Urinary bladder (tissue), 4 donors: ENCODE results near the gene NACC1. TPM values are rescaled to one million over a fixed set of nuclear protein-coding genes. Genes with fewer than 3 reads are reported as not detected.

Experiments used
- DNase-seq: peaks from one replicate; pipeline ENCODE4 v3.0.0-alpha.2; 2015; ENCODE audit errors: extremely low spot score
- H3K27ac ChIP-seq: one replicate; pipeline ENCODE4 v1.5.1; 2013; ENCODE audit warnings: low read depth, mild to moderate bottlenecking, moderate library complexity
- H3K36me3 ChIP-seq: one replicate; pipeline ENCODE4 v1.6.1; 2013; ENCODE audit warnings: mild to moderate bottlenecking, moderate library complexity; ENCODE audit not compliant: insufficient read depth
- H3K4me1 ChIP-seq: one replicate; pipeline ENCODE4 v1.6.1; 2013; ENCODE audit warnings: mild to moderate bottlenecking, moderate library complexity; ENCODE audit not compliant: insufficient read depth
- H3K4me3 ChIP-seq: one replicate; pipeline ENCODE4 v1.5.1; 2013; ENCODE audit warnings: low read depth, low read length
- WGBS: extraction: QIAGEN DNeasy Blood & Tissue Kit; methylation state at CpG from one replicate; pipeline ENCODE4 v1.1.7; 2013; 5-methylcytosine and 5-hydroxymethylcytosine counted together
- polyA plus RNA-seq: library from polyadenylated mRNA; stranded (reverse); fragments of 200-250 nt; gene quantifications from one replicate; pipeline ENCODE4 v1.2.3, GENCODE V29; 2013
- total RNA-seq: library from RNA; depleted of rRNA; stranded (reverse); fragments of >200 nt; gene quantifications from one replicate; pipeline ENCODE4 v1.2.3, GENCODE V29; 2014
- donor health status: healthy with polysubstance abuse.
- donor health status: healthy.

Gene NACC1
- total and polyA plus RNA-seq, 2 donors: 10.2 to 25.7 TPM

DNA sequence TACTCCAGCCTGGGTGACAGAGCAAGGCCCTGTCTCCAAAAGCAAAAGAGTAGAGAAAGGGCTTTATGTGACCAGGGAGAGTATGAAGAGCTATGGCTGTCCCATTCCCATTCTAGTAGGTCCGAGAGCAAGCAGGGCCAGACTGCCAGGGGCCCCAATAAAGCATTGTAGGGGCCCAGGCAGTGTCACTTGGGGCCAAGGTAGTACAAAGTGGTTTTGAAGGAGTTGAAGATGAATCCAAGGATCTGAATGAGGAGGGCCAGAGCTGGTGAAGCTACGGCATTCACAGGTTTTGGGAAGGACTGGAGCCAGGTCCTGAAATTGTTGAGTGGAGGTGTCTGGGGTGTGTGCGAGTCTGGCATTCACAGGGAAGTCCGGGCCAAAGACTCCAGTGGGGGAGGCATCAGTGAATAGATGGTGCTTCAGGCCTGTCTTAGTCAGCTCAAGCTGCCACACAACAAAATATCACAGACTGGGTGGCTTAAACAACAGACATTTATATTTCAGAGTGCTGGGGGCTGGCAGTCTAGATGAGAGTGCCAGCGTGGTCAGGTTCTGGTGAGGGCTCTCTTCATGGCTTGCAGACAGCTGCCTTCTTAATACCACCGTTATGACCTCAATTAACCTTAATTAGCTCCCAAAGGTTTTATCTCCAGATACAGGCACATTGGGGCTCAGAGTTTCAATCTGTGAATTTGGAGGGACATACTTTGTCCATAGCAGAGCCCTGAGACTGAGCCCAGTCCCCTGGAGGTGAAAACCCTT lies 9.9 kb downstream of the NACC1 start:
- Histone ChIP-seq H3K36me3 (no peaks in the 10 kb centered on the region), H3K27ac (no peak overlapping the region), H3K4me3 (no peak overlapping the region), H3K4me1 (no peaks in the 10 kb centered on the region)
- WGBS: 90% methylated on average over 6 of the region's 6 CpGs
- DNase-seq: no peak

DNA sequence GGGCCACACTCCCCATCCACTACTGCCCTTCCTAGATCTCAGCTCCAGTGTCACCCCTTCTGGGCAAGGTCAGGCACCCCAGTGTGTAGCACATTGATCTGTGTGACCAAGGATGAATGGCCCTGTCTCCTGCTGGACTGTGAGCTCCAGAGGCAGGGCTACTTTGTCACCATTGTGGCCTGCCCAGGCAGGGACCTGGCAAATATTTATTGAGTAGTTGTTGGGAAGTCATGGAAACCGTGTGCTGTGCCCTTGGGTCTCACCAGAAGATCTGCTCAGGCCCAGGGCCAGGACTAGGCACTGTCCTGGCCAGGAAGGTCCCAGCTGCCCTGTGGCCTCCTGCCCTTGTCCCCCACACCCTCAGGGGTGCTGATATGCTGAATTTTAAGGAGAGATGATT lies 10.5 kb downstream of the NACC1 start:
- WGBS: 60% methylated on average over 1 of the region's 1 CpG
- Histone ChIP-seq H3K4me1 (no peaks in the 10 kb centered on the region), H3K4me3 (no peak overlapping the region), H3K27ac (no peak overlapping the region), H3K36me3 (no peaks in the 10 kb centered on the region)
- no peak for DNase-seq

DNA sequence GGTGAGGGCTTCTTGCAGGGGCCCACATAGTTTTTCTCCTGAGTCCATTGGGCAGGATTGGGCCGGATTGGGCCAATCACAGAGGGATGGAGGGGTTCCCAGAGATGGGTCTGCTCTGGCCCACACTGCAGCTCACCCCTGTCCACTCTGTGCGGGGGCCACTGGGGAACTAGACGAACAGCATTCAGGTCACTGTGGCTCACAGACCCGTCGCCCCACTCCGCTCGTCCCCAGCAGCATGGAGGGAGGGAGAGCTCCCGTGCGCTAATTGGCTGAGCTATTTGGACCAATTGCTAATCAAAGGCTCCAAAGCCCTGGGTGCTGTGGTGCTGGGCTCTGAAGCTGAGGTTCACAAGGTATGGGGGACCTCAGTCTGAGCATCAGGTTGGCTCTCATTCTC lies 11.3 kb downstream of the NACC1 start:
- no peaks in the 10 kb centered on the region for H3K4me1 ChIP-seq
- H3K4me3 ChIP-seq: no peak overlapping the region
- H3K27ac ChIP-seq: no peak overlapping the region
- WGBS: 92% methylated on average over 9 of the region's 9 CpGs
- H3K36me3 ChIP-seq: no peaks in the 10 kb centered on the region
- no peak for DNase-seq

DNA sequence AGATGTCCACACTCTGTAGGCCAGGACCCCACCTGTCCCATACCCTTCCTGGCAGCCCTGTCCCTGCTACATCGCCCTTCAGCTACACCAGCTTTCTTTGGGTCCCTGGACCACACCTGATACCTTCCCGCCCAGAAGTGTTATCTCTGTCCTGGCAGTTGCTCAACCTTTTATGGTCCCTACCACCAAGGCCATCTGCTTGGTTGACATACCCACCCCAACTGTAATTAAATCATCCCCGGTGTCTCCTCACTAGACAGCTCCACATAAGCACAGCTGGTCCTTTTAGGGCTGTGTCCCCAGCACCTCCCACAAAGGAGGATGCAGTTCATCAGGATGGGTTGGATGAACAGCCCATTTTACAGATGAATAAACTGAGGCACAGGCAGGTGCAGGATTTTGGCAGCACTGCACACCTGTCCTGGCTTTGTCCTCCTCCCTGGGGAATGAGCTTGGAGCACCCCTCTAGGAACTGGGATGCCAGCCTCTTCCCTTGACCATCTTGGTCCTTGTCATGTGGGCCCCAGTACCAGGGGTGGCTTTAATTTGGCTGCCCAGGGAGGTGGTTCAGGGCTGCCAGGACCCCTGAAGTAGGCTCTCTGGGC lies 12.9 kb downstream of the NACC1 start:
- DNase-seq: no peak
- Histone ChIP-seq H3K4me1 (no peaks in the 10 kb centered on the region), H3K27ac (no peak overlapping the region), H3K36me3 (no peaks in the 10 kb centered on the region), H3K4me3 (no peak overlapping the region)
- 93% methylated on average over 3 of the region's 3 CpGs for WGBS

DNA sequence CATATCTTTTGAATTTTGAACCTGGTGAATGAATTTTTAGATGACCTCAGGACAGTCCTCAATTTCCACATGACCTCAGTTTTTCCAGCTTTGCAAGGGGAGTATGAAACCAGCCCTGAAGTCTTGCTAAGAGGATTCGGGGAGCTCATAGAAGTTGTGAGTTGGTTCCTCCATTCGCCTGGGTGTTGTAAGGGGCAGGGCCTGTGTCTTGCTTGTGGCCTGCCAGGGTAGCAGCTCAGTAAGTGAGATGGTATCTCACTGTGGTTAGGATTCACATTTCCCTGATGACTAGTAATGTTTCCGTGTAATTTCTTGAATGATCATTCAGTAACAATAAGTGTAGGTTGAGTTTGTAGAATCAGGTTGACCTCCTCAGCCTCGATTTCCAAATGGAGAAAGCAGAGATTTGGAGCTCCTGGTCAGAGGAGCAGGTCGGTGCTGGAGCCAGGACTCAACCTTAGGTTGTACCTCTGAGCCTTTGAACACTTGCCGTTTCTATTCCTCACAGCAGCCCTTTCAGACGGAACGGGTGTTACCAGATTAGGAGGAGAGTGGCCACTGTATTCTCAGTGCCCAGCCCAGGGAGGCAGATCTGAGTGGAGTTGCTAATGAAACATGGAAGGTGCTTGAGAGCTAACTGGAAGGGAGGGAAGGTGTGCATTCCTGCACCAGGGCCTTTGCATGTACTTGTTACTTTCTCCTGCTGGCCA lies 14.6 kb downstream of the NACC1 start:
- Histone ChIP-seq H3K27ac (no peak overlapping the region), H3K36me3 (peaks cover 2% of the 10 kb centered on the region), H3K4me1 (no peaks in the 10 kb centered on the region), H3K4me3 (no peak overlapping the region)
- DNase-seq: no peak
- 83% methylated on average over 8 of the region's 8 CpGs for WGBS

DNA sequence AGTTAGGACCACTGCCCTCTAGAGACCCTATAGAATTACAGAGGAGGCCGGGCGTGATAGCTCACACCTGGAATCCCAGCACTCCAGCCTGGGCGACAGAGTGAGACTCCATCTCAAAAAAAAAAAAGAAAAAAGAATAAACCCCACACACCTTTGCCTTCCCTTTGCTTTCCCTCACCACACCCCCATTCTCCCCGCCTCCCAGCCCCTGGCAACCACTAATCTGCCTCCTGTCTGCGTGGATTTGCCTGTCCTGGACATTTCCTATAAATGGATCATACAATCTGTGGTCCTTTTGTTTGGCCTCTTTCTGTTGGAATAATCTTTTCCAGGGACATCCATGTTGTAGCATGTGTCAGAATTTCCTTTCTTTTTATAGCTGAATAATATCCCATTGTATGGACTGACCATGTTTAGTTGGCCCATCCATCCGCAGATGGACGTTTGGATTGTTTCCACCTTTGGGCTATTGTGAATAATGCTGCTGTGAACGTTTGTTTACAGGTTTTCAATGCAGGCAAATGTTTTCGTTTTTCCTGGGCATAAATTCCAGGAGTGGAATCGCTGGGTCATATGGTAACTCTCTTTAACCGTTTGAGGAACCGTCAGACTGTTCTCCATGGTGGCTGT lies 15.3 kb downstream of the NACC1 start:
- Histone ChIP-seq H3K4me3 (no peak overlapping the region), H3K4me1 (no peaks in the 10 kb centered on the region), H3K27ac (no peak overlapping the region), H3K36me3 (peaks cover 2% of the 10 kb centered on the region)
- 65% methylated on average over 12 of the region's 12 CpGs for WGBS
- DNase-seq: no peak

DNA sequence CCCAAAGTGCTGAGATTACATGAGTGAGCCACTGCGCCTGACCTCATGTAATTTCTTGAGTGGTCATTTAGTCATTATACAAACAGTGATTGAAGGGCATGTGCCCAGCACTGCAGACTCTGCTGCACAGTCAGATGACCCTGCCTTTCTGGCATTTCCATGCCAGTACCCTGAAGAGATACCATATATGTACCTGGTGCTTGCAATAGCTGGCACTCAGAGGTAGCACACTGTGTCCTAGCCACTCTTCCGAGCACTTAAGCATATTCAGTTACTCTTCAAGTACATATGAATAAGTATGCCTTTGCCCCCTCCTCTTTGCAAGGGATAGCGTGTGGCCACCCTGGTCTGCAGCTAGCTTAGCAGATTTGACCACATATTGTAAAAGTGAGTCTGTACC lies 16.6 kb downstream of the NACC1 start:
- Histone ChIP-seq H3K27ac (no peak overlapping the region), H3K4me1 (no peaks in the 10 kb centered on the region), H3K4me3 (no peak overlapping the region), H3K36me3 (peaks cover 2% of the 10 kb centered on the region)
- no peak for DNase-seq
- 93% methylated on average over 3 of the region's 3 CpGs for WGBS

DNA sequence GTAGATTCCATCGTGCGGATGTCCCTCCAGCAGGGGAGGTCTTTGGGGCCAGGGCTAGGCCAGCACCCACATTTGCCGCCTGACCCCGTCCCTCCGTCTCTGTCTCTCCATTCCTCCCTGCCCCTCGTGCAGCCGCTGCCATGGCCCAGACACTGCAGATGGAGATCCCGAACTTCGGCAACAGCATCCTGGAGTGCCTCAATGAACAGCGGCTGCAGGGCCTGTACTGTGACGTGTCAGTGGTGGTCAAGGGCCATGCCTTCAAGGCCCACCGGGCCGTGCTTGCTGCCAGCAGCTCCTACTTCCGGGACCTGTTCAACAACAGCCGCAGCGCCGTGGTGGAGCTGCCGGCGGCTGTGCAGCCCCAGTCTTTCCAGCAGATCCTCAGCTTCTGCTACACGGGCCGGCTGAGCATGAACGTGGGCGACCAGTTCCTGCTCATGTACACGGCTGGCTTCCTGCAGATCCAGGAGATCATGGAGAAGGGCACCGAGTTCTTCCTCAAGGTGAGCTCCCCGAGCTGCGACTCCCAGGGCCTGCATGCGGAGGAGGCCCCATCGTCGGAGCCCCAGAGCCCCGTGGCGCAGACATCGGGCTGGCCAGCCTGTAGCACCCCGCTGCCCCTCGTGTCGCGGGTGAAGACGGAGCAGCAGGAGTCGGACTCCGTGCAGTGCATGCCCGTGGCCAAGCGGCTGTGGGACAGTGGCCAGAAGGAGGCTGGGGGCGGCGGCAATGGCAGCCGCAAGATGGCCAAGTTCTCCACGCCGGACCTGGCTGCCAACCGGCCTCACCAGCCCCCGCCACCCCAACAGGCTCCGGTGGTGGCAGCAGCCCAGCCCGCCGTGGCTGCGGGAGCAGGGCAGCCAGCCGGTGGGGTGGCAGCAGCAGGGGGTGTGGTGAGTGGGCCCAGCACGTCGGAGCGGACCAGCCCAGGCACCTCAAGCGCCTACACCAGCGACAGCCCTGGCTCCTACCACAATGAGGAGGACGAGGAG lies 17.3 kb downstream of the NACC1 start:
- Histone ChIP-seq H3K4me3 (no peak overlapping the region), H3K4me1 (no peaks in the 10 kb centered on the region), H3K36me3 (peaks cover 2% of the 10 kb centered on the region), H3K27ac (no peak overlapping the region)
- 95% methylated on average over 60 of the region's 60 CpGs for WGBS
- no peak for DNase-seq

DNA sequence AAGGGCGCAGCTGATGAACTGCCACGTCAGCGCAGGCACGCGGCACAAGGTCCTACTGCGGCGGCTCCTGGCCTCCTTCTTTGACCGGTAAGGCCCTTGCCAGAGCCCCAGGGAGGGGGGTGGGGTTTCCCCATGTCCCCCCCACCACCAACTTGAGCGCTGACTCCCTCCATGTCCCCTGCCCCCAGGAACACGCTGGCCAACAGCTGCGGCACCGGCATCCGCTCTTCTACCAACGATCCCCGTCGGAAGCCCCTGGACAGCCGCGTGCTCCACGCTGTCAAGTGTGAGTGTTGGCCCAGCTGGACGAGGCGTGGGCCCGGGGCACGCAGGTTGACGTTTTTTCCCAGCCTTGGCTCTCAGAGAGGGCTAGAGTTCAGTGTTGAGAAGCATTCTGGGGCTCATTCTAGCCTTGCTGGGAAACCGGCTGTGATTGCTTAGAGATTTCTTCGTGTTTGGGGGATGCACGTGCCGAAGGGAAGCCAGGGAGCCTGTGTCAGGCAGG lies 19.3 kb downstream of the NACC1 start:
- H3K4me3 ChIP-seq: no peak overlapping the region
- no peak for DNase-seq
- peaks cover 2% of the 10 kb centered on the region for H3K36me3 ChIP-seq
- WGBS: 89% methylated on average over 28 of the region's 28 CpGs
- H3K27ac ChIP-seq: no peak overlapping the region
- H3K4me1 ChIP-seq: no peaks in the 10 kb centered on the region

DNA sequence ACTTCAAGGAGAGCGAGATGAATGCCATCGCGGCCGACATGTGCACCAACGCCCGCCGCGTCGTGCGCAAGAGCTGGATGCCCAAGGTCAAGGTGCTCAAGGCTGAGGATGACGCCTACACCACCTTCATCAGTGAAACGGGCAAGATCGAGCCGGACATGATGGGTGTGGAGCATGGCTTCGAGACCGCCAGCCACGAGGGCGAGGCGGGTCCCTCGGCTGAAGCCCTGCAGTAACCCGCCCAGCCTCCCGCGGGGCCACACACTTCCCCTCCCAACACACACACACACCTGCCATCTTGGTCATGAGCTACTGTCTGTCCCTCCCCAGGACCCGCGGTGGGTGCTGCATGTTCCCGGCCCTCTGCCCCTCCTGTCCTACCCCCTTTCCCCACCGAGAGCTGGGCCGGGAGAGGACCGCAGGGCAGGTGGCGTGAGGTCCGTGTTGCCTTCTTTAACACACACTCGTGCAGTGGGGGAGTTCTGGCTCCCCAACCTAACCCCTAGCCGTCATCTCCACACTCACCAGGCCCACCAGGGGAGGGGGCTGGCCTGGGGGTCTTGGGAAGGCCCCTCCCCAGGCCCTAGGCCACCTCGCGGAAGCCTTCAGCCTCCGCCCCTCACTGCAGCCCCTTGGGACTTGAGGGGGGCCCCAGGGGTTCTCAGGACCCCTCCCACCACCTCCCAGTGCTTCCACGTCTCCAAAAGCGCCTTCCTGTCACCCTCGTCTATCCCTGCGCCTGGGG lies 20.3 kb downstream of the NACC1 start:
- no peaks in the 10 kb centered on the region for H3K4me1 ChIP-seq
- 87% methylated on average over 40 of the region's 40 CpGs for WGBS
- H3K36me3 ChIP-seq: peaks cover 2% of the 10 kb centered on the region
- H3K4me3 ChIP-seq: no peak overlapping the region
- DNase-seq: no peak
- H3K27ac ChIP-seq: no peak overlapping the region

DNA sequence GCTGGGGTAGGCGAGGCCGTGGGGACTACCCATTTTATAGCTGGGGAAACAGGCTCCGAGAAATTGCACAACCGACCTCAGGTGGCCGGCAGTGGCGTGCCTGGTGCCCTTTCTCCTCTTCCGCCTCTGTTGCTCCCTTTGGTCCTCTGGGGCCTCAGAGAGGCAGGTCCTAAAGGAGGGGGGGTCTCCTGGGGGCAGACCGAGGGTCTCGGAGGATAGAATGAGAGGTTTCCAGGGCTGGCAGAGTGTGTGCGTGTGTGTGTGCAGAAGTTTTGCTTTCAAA lies 20.8 kb downstream of the NACC1 start:
- DNase-seq: no peak
- H3K4me3 ChIP-seq: no peak overlapping the region
- no peaks in the 10 kb centered on the region for H3K4me1 ChIP-seq
- H3K36me3 ChIP-seq: peaks cover 2% of the 10 kb centered on the region
- H3K27ac ChIP-seq: no peak overlapping the region
- 77% methylated on average over 10 of the region's 10 CpGs for WGBS

DNA sequence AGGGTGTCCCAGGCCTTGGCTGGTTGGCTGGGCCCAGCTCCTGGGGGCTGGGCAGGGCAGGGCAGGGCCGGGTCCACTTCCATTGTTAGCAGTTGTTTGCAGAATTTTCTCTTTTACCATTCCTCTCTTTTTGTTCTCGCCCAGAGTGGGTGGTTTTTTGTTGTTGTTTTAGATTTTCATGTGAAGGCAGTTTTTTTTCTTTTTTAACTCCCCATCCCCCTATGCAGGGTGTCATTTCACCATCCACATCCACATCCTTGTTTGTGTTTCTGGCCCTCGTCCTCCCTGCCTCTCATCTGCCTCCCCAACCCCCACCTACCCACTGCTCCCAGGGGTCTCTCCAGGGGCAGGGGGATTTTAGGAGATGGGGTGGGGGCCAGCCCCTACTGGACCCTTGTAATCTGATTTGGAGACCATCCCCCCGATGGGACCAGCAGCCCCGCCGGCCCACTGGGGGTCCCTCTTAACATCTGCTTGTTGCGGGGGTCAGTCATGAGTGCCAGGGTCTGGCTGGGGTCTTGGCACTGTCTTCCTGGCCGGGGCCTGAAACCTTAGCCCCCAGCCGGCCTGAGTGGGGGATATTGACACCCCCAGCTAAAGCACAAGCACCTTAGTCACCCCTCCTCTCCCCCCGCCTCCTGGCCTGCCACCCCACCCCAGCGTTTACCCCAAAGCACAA lies 21.7 kb downstream of the NACC1 start:
- Histone ChIP-seq H3K4me3 (no peak overlapping the region), H3K4me1 (no peaks in the 10 kb centered on the region), H3K27ac (no peak overlapping the region), H3K36me3 (peaks cover 2% of the 10 kb centered on the region)
- 74% methylated on average over 11 of the region's 11 CpGs for WGBS
- no peak for DNase-seq
